GM18505 (cell line): ENCODE measurements around the gene TBC1D22B.
"Not testable (repeated sequence)": the region's sequence is repeated elsewhere in the genome, so short reads cannot be mapped to it uniquely, and the experiment has no call there.

ENCODE experiments used
- ATAC-seq: cut with Tn5 transposase; IDR thresholded peaks from one replicate; pipeline ENCODE4 v1.9.1; 2021; ENCODE audit not compliant: unreplicated experiment
- POLR2A ChIP-seq: IDR thresholded peaks from 4 replicates; pipeline ENCODE4 v1.6.1; 2011; ENCODE audit warnings: borderline replicate concordance; ENCODE audit not compliant: insufficient read depth, insufficient read length; ENCODE audit errors: extremely low read depth

TBC1D22B gene

GRCh38 chr6:37319856-37320480 is 62.4 kb downstream of the TBC1D22B start:
- no peak for TF ChIP-seq POLR2A
- no peak for ATAC-seq

- TF ChIP-seq POLR2A: no peak
- ATAC-seq: no peak
Measured at GRCh38 chr6:37320646-37321045, 63.1 kb downstream of the TBC1D22B start.

GRCh38 chr6:37321101-37321500 is 63.5 kb downstream of the TBC1D22B start:
- no peak for TF ChIP-seq POLR2A
- ATAC-seq: no peak

GRCh38 chr6:37321516-37322415 is 64.2 kb downstream of the TBC1D22B start:
- ATAC-seq: no peak
- no peak for TF ChIP-seq POLR2A

- TF ChIP-seq POLR2A: no peak
Measured at GRCh38 chr6:37323580-37323979, 66.0 kb downstream of the TBC1D22B start.

GRCh38 chr6:37324131-37325033 is 66.8 kb downstream of the TBC1D22B start:
- TF ChIP-seq POLR2A: no peak

More at GRCh38 chr6:37323580-37323979, 66.0 kb downstream of the TBC1D22B start:
- no peak for ATAC-seq

GRCh38 chr6:37330345-37330744 is 72.8 kb downstream of the TBC1D22B start:
- not testable (repeated sequence) for ATAC-seq

More at GRCh38 chr6:37324131-37325033, 66.8 kb downstream of the TBC1D22B start:
- ATAC-seq: no peak

- ATAC-seq: no peak
- no peak for TF ChIP-seq POLR2A
Measured at GRCh38 chr6:37331047-37331446, 73.5 kb downstream of the TBC1D22B start.

- ATAC-seq: no peak
- TF ChIP-seq POLR2A: no peak
Measured at GRCh38 chr6:37332894-37333293, 75.3 kb downstream of the TBC1D22B start.

GRCh38 chr6:37334047-37334446 is 76.5 kb downstream of the TBC1D22B start:
- no peak for ATAC-seq
- no peak for TF ChIP-seq POLR2A

- ATAC-seq: not testable (repeated sequence)
Measured at GRCh38 chr6:37338317-37338716, 80.7 kb downstream of the TBC1D22B start.

GRCh38 chr6:37338745-37339255 is 81.2 kb downstream of the TBC1D22B start:
- TF ChIP-seq POLR2A: no peak
- no peak for ATAC-seq
